IMR-90 (cell line): ENCODE measurements around the gene RNFT2. TPM values are rescaled to one million over a fixed set of nuclear protein-coding genes. Genes with fewer than 3 reads are reported as not detected.

Source experiments
- ATAC-seq: fragments of 200-7000 bp; cut with Tn5 transposase; 2 replicates; pipeline ENCODE4 v1.9.1; 2020; ENCODE audit warnings: low read depth, mild to moderate bottlenecking, moderate library complexity
- BruUV-seq: library from RNA; stranded (reverse); fragments of 400-500 nt; replicated peaks from 2 replicates; lab custom pipeline; 2021; lab: Mats Ljungman, UMichigan
- CTCF ChIA-PET: fragments of 300-600 bp; formaldehyde crosslinking; extraction: SDS; loops from one replicate; lab custom pipeline; 2021; ENCODE audit warnings: antibody characterized with exemption; lab: Yijun Ruan, JAX
- POLR2A ChIA-PET: fragments of 300-600 bp; sonication (Branson Sonifier 250); formaldehyde crosslinking; loops from one replicate; lab custom pipeline; 2022; ENCODE audit warnings: antibody characterized with exemption; ENCODE audit not compliant: unreplicated experiment; lab: Charles Lee
- DNase-seq: peaks from one replicate; pipeline ENCODE4 v3.0.0; 2013
- H2AFZ ChIP-seq: replicated peaks from 2 replicates; pipeline ENCODE3; 2013; ENCODE audit warnings: low read length, mild to moderate bottlenecking; ENCODE audit not compliant: poor library complexity
- H2AK5ac ChIP-seq: 2 replicates; pipeline ENCODE4 v1.6.1; 2013; ENCODE audit warnings: low read depth, low read length, inconsistent platforms
- H2AK9ac ChIP-seq: replicated peaks from 2 replicates; pipeline ENCODE3; 2013; ENCODE audit warnings: mild to moderate bottlenecking, low read depth, low read length, moderate library complexity; ENCODE audit not compliant: poor library complexity
- H2BK120ac ChIP-seq: 2 replicates; pipeline ENCODE4 v1.6.1; 2013; ENCODE audit warnings: low read depth, low read length, inconsistent platforms
- H2BK15ac ChIP-seq: 3 replicates; pipeline ENCODE4 v1.6.1; 2013; ENCODE audit warnings: low read depth, low read length, inconsistent platforms
- H2BK20ac ChIP-seq: 2 replicates; pipeline ENCODE4 v1.6.1; 2013; ENCODE audit warnings: low read depth, mild to moderate bottlenecking, inconsistent platforms, low read length, moderate library complexity
- H2BK5ac ChIP-seq: 2 replicates; pipeline ENCODE4 v1.6.1; 2013; ENCODE audit warnings: mild to moderate bottlenecking, low read depth, low read length, inconsistent platforms; ENCODE audit not compliant: poor library complexity, severe bottlenecking
- H3K14ac ChIP-seq: replicated peaks from 2 replicates; pipeline ENCODE4 v1.6.1; 2013; ENCODE audit warnings: low read depth, low read length, inconsistent platforms
- H3K18ac ChIP-seq: 2 replicates; pipeline ENCODE4 v1.6.1; 2013; ENCODE audit warnings: low read depth, low read length, control low read depth
- H3K23ac ChIP-seq: 2 replicates; pipeline ENCODE4 v1.6.1; 2013; ENCODE audit warnings: low read depth, low read length, inconsistent platforms
- H3K27ac ChIP-seq: 2 replicates; pipeline ENCODE4 v1.5.1; 2013; ENCODE audit warnings: mild to moderate bottlenecking, control low read depth, low read length; ENCODE audit not compliant: insufficient read depth
- H3K27me3 ChIP-seq: 2 replicates; pipeline ENCODE4 v1.6.1; 2013; ENCODE audit warnings: low read length; ENCODE audit not compliant: control insufficient read depth, insufficient read depth
- H3K36me3 ChIP-seq: 2 replicates; pipeline ENCODE4 v1.6.1; 2013; ENCODE audit warnings: low read length, mixed read lengths; ENCODE audit not compliant: control insufficient read depth, insufficient read depth
- H3K4ac ChIP-seq: 2 replicates; pipeline ENCODE4 v1.6.1; 2013; ENCODE audit warnings: low read depth, low read length, inconsistent platforms
- H3K4me1 ChIP-seq: 2 replicates; pipeline ENCODE4 v1.6.1; 2013; ENCODE audit warnings: low read length, mixed read lengths; ENCODE audit not compliant: control insufficient read depth, insufficient read depth
- H3K4me2 ChIP-seq: 2 replicates; pipeline ENCODE4 v1.6.1; 2013; ENCODE audit warnings: low read depth, mild to moderate bottlenecking, control low read depth, low read length, moderate library complexity
- H3K4me3 ChIP-seq: 2 replicates; pipeline ENCODE4 v1.5.1; 2013; ENCODE audit warnings: low read depth, mild to moderate bottlenecking, control low read depth, low read length, moderate library complexity; ENCODE audit not compliant: insufficient read depth
- H3K56ac ChIP-seq: 2 replicates; pipeline ENCODE4 v1.6.1; 2013; ENCODE audit warnings: low read length, inconsistent platforms; ENCODE audit not compliant: insufficient read depth; ENCODE audit errors: extremely low read depth
- H3K79me1 ChIP-seq, 2 experiments: 2 replicates each; pipeline ENCODE4 v1.6.1; 2013; ENCODE audit warnings: low read length in 2 of 2, inconsistent platforms in 1 of 2, low read depth in 1 of 2
- H3K9ac ChIP-seq: 2 replicates; pipeline ENCODE4 v1.6.1; 2013; ENCODE audit warnings: low read depth, low read length, control low read depth
- H3K9me1 ChIP-seq: 2 replicates; pipeline ENCODE4 v1.6.1; 2013; ENCODE audit warnings: low read length, inconsistent platforms; ENCODE audit not compliant: insufficient read depth
- H3K9me3 ChIP-seq: 2 replicates; pipeline ENCODE4 v1.6.1; 2013; ENCODE audit warnings: low read length; ENCODE audit not compliant: control insufficient read depth, insufficient read depth
- H4K20me1 ChIP-seq: 2 replicates; pipeline ENCODE4 v1.6.1; 2013; ENCODE audit warnings: low read length, inconsistent platforms; ENCODE audit not compliant: insufficient read depth
- H4K5ac ChIP-seq: 2 replicates; pipeline ENCODE4 v1.6.1; 2013; ENCODE audit warnings: mild to moderate bottlenecking, low read depth, low read length, control low read depth
- H4K8ac ChIP-seq, 2 experiments: 2 replicates each; pipeline ENCODE4 v1.6.1; 2013; ENCODE audit warnings: low read depth in 2 of 2, low read length in 2 of 2, control low read depth in 1 of 2, inconsistent platforms in 1 of 2
- H4K91ac ChIP-seq: 2 replicates; pipeline ENCODE4 v1.6.1; 2013; ENCODE audit warnings: low read depth, low read length, inconsistent platforms; ENCODE audit not compliant: insufficient read depth
- BHLHE40 ChIP-seq: fragments of 150-350 bp; IDR thresholded peaks from 2 replicates; pipeline ENCODE4 v1.6.1; 2016; ENCODE audit warnings: mild to moderate bottlenecking, low read depth, low read length
- CEBPB ChIP-seq: IDR thresholded peaks from 2 replicates; pipeline ENCODE4 v1.6.1; 2012; ENCODE audit warnings: low read depth, low read length, improper control_type of control experiment
- FOS ChIP-seq: fragments of 150-350 bp; IDR thresholded peaks from 2 replicates; pipeline ENCODE4 v1.6.1; 2016; ENCODE audit warnings: low read depth, low read length
- MAFK ChIP-seq: IDR thresholded peaks from 2 replicates; pipeline ENCODE4 v1.6.1; 2012; ENCODE audit warnings: low read depth, low read length, improper control_type of control experiment
- MAZ ChIP-seq: IDR thresholded peaks from 2 replicates; pipeline ENCODE4 v1.6.1; 2012; ENCODE audit warnings: low read depth, mild to moderate bottlenecking, low read length, improper control_type of control experiment, moderate library complexity, borderline replicate concordance
- MXI1 ChIP-seq: IDR thresholded peaks from 2 replicates; pipeline ENCODE4 v1.6.1; 2012; ENCODE audit warnings: low read depth, mild to moderate bottlenecking, low read length, moderate library complexity, borderline replicate concordance
- NFE2L2 ChIP-seq: fragments of 150-350 bp; IDR thresholded peaks from 2 replicates; pipeline ENCODE4 v1.6.1; 2016; ENCODE audit warnings: low read depth, mild to moderate bottlenecking, low read length
- POLR2A ChIP-seq: IDR thresholded peaks from 2 replicates; pipeline ENCODE4 v1.6.1; 2012; ENCODE audit warnings: mild to moderate bottlenecking, low read depth, low read length
- RAD21 ChIP-seq: IDR thresholded peaks from 2 replicates; pipeline ENCODE4 v1.6.1; 2012; ENCODE audit warnings: low read length, improper control_type of control experiment
- RCOR1 ChIP-seq: IDR thresholded peaks from 2 replicates; pipeline ENCODE4 v1.6.1; 2012; ENCODE audit warnings: mild to moderate bottlenecking, low read length, improper control_type of control experiment; ENCODE audit not compliant: insufficient replicate concordance
- RFX5 ChIP-seq: IDR thresholded peaks from 2 replicates; pipeline ENCODE4 v1.8.0; 2012; ENCODE audit warnings: low read depth, mild to moderate bottlenecking, low read length, moderate library complexity
- SMC3 ChIP-seq: fragments of 150-350 bp; IDR thresholded peaks from 2 replicates; pipeline ENCODE4 v1.6.1; 2016; ENCODE audit warnings: low read depth, mild to moderate bottlenecking, antibody characterized with exemption, low read length, moderate library complexity
- USF2 ChIP-seq: fragments of 150-350 bp; IDR thresholded peaks from 2 replicates; pipeline ENCODE4 v1.6.1; 2017; ENCODE audit warnings: mild to moderate bottlenecking, antibody characterized with exemption, low read length, low read depth
- WGBS, 2 experiments: methylation state at CpG; one replicate each; pipeline versions ENCODE4 v1.1.5 to v1.1.7; 2013; ENCODE audit warnings: missing lambda C conversion rate in 2 of 2; ENCODE audit not compliant: insufficient read length in 1 of 2; ENCODE audit errors: extremely low coverage in 2 of 2; 5-methylcytosine and 5-hydroxymethylcytosine counted together
- dilution Hi-C: fragments of 300-500 bp; cut with HindIII; formaldehyde crosslinking; loops from one replicate; pipeline ENCODE4 v1.14.3; 2018; ENCODE audit warnings: low sequenced_read_pairs; ENCODE audit not compliant: unreplicated experiment
- in situ Hi-C: fragments of 300-500 bp; cut with MboI; formaldehyde crosslinking; loops from 3 replicates; pipeline ENCODE4 v1.14.3; 2019; ENCODE audit warnings: low sequenced_read_pairs, inconsistent platforms, mixed read lengths
- intact Hi-C: fragments of 100-400 bp; cut with micrococcal nuclease; formaldehyde crosslinking; loops from 2 replicates; pipeline ENCODE4 v1.10.0; 2022
- polyA plus RNA-seq, 3 experiments: library from polyadenylated mRNA; depleted of rRNA; stranded (reverse); fragments of >200 nt; gene quantifications; 2 replicates each; pipeline ENCODE4 v1.2.3, GENCODE V29; 2012; ENCODE audit warnings: low replicate concordance in 1 of 3
- total RNA-seq: library from RNA; depleted of rRNA; stranded (reverse); fragments of >200 nt; gene quantifications from 2 replicates; pipeline ENCODE4 v1.2.3, GENCODE V29; 2012
- TF ChIP-seq, protein P1 (sequence below): fragments of 150-350 bp; IDR thresholded peaks from 2 replicates; pipeline ENCODE4 v1.6.1; 2016; ENCODE audit warnings: low read depth, mild to moderate bottlenecking, low read length, moderate library complexity, borderline replicate concordance

Gene RNFT2
- total and polyA plus RNA-seq, 2 of the 4 experiments (the other 2 are of a cell fraction) = 1.6 to 2.3 TPM

GRCh38 chr12:116878567-116879508 lies 140.7 kb downstream of the RNFT2 start:
- Histone ChIP-seq H3K18ac (no peak overlapping the region), H2BK20ac (no peak overlapping the region), H4K20me1 (peaks cover 8% of the 10 kb centered on the region; the same call in 1 of the 2 replicates), H2AK9ac (no peak overlapping the region), H3K27ac (no peak overlapping the region), H3K23ac (no peak overlapping the region), H2BK5ac (no peak overlapping the region), H2AFZ (peak overlapping the region; percentile 88), H3K9me1 (no peaks in the 10 kb centered on the region), H4K5ac (no peak overlapping the region), H2AK5ac (no peak overlapping the region), H4K91ac (no peak overlapping the region), H3K79me1 (no peaks in the 10 kb centered on the region), H3K4ac (no peak overlapping the region), H3K9ac (no peak overlapping the region), H3K56ac (no peak overlapping the region), H2BK120ac (no peak overlapping the region), H3K4me1 (no peaks in the 10 kb centered on the region), H4K8ac (no peak overlapping the region), H3K4me2 (peak overlapping the region; percentile 49), H3K36me3 (no peaks in the 10 kb centered on the region), H3K9me3 (peaks cover 5% of the 10 kb centered on the region), H3K4me3 (no peak overlapping the region), H3K27me3 (peaks cover 71% of the 10 kb centered on the region), H3K14ac (no peak overlapping the region), H2BK15ac (no peak overlapping the region)
- BruUV-seq = no TSS peak
- DNase-seq (no peak), ATAC-seq (no peak)
- intact Hi-C loops (no loop called here), in situ Hi-C loops (no loop called here), dilution Hi-C loops (no loop called here)
- POLR2A ChIA-PET = no interaction called here
- CTCF ChIA-PET = no interaction called here
- 5% methylated on average over 23 of the region's 55 CpGs; no CpG with 5 or more reads in 1 of the 2 experiments for WGBS, 2 experiments
- TF ChIP-seq, protein P1, sequence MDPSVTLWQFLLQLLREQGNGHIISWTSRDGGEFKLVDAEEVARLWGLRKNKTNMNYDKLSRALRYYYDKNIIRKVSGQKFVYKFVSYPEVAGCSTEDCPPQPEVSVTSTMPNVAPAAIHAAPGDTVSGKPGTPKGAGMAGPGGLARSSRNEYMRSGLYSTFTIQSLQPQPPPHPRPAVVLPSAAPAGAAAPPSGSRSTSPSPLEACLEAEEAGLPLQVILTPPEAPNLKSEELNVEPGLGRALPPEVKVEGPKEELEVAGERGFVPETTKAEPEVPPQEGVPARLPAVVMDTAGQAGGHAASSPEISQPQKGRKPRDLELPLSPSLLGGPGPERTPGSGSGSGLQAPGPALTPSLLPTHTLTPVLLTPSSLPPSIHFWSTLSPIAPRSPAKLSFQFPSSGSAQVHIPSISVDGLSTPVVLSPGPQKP = no peak
- TF ChIP-seq MAFK = no peak
- TF ChIP-seq RFX5 = no peak
- TF ChIP-seq CEBPB = no peak
- TF ChIP-seq MXI1 = no peak
- TF ChIP-seq MAZ = no peak
- TF ChIP-seq BHLHE40 = no peak
- no peak for TF ChIP-seq NFE2L2
- no peak for TF ChIP-seq USF2
- TF ChIP-seq RAD21 = no peak
- no peak for TF ChIP-seq POLR2A
- no peak for TF ChIP-seq SMC3
- TF ChIP-seq RCOR1 = no peak
- TF ChIP-seq FOS = no peak
